Uterus (tissue), 2 donors: ENCODE measurements around the gene AGL.

Experiments
- CTCF ChIP-seq, 4 experiments: fragments of 200-600 bp in 2 of 4; fragments of 450-650 bp in 2 of 4; sonication (generic) in 2 of 4; IDR thresholded peaks; one replicate each; pipeline ENCODE4 v1.5.1; 2016 to 2019; ENCODE audit warnings: antibody characterized with exemption in 4 of 4, mild to moderate bottlenecking in 2 of 4, moderate library complexity in 1 of 4
- POLR2A ChIP-seq, 2 donors: fragments of 450-650 bp; IDR thresholded peaks; one replicate each; pipeline ENCODE4 v1.6.1; 2016; ENCODE audit warnings: antibody characterized with exemption in 2 of 2, mild to moderate bottlenecking in 1 of 2, moderate library complexity in 1 of 2

GRCh38 chr1:99872063-99872462 is 21.9 kb downstream of the AGL start:
- TF ChIP-seq POLR2A (IDR thresholded peaks at IDR 0.05) (no peak), CTCF (IDR thresholded peaks at IDR 0.05) (no peak)
